ENCODE results near the gene TWIST2.

Gene TWIST2

GRCh38 chr2:238859636-238860347 lies 11.9 kb downstream of the TWIST2 start:
- DNase-seq: no peak

- no peak for DNase-seq
These were observed 13.3 kb downstream of the TWIST2 start for GRCh38 chr2:238861013-238861730.

- DNase-seq: no peak
These were observed 14.0 kb downstream of the TWIST2 start for GRCh38 chr2:238861766-238862315.

- no peak for DNase-seq
These were observed 14.8 kb downstream of the TWIST2 start for GRCh38 chr2:238862701-238863100.

- no peak for DNase-seq
These were observed 15.3 kb downstream of the TWIST2 start for GRCh38 chr2:238863231-238863630.

GRCh38 chr2:238863749-238864206 lies 15.9 kb downstream of the TWIST2 start:
- DNase-seq: no peak

- no peak for DNase-seq
These were observed 16.5 kb downstream of the TWIST2 start for GRCh38 chr2:238864207-238865014.

- DNase-seq: peak; percentile 79
These were observed 17.3 kb downstream of the TWIST2 start for GRCh38 chr2:238865015-238865719.

GRCh38 chr2:238865744-238866355 lies 18.0 kb downstream of the TWIST2 start:
- no peak for DNase-seq

- peak; percentile 66 for DNase-seq
These were observed 18.9 kb downstream of the TWIST2 start for GRCh38 chr2:238866656-238867277.

- no peak for DNase-seq
These were observed 20.2 kb downstream of the TWIST2 start for GRCh38 chr2:238868067-238868524.

- DNase-seq: no peak
These were observed 20.9 kb downstream of the TWIST2 start for GRCh38 chr2:238868616-238869292.

GRCh38 chr2:238869293-238870124 lies 21.6 kb downstream of the TWIST2 start:
- DNase-seq: no peak

GRCh38 chr2:238870261-238870660 lies 22.4 kb downstream of the TWIST2 start:
- DNase-seq: no peak

- no peak for DNase-seq
These were observed 24.1 kb downstream of the TWIST2 start for GRCh38 chr2:238872026-238872425.

- no peak for DNase-seq
These were observed 24.9 kb downstream of the TWIST2 start for GRCh38 chr2:238872628-238873380.

- no peak for DNase-seq
These were observed 25.5 kb downstream of the TWIST2 start for GRCh38 chr2:238873381-238873801.

- no peak for DNase-seq
These were observed 26.0 kb downstream of the TWIST2 start for GRCh38 chr2:238873841-238874240.
